G401.6 (cell line): Measurements from ENCODE around the gene HOATZ.

ENCODE experiments used
- FAIRE-seq: peaks from 2 replicates; lab custom pipeline; 2012; peaks lifted over from hg19 to GRCh38; lab: Jason Lieb, UNC

HOATZ gene

DNA sequence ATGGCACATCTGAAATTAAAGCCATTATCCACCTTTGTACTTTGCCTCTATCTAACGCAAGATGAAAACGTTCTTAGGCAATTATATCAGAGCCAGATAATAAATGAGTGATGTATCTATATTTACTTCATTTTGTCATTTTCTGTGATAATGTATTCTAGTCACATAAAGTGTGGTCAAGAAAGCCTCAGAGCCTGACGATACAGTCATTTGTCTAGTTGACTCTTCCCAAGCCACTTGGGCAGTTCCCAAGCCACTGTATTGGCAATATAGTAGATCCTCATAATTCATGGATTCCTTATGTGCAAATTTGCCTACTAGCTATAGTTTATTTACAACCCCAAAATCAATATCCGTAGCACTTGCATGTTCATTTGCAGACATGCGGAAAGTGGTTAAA, 7.8 kb downstream of the HOATZ start:
- no peak for FAIRE-seq

DNA sequence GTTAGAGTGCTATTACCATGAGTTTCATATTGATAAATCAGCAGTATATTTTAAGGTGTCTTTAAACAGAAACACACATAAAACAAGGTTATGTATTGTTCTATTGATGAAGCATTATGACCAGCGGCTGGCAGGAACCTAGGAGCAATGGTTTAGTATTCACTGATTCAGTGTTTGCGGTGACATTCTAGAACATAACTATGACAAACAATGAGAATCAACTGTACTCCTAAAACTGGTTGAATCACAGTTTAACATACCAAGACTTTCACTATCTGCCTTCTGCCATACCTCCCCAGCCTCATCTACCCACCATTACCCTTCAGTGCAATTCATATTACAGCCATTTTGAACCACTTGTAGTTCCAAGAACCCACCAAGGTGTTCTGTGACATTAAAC, 8.8 kb downstream of the HOATZ start:
- no peak for FAIRE-seq

DNA sequence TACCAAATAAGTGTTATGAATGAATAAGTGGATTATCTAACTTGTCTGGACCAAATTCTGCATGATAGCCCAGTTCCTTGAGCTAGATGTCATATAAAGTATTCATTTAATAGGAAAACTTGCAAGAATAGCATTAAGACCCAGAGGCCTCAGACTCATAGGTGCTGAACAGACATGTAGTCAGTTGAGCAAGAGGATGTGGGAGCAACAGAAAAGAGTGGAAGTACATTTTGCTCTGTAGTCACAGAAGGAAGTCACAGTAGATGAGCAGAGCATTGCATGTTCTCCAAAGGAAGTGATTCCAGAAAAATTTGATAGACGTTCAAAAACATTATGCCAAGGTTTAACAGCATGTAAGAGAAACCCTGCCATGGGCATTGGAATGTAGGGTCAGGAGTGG, 9.5 kb downstream of the HOATZ start:
- no peak for FAIRE-seq

DNA sequence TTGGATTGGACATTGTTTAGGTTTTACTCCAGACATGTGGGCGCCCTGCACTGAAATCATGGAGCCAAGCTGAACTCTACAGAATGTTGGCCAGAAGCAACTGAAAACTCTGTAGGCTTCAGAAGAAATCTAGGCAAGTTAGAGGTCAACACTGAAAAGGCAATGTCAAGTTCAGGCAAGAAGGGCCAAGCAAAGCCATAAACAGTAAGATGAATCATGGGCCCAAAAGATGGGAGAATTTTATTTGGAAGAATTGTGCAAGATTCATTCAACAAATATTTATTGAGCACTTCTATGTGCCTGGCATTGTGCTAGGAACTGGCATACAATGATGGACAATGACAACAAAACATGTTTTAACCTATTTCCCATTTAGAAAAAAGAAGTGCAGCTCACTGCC, 10.9 kb downstream of the HOATZ start:
- no peak for FAIRE-seq

DNA sequence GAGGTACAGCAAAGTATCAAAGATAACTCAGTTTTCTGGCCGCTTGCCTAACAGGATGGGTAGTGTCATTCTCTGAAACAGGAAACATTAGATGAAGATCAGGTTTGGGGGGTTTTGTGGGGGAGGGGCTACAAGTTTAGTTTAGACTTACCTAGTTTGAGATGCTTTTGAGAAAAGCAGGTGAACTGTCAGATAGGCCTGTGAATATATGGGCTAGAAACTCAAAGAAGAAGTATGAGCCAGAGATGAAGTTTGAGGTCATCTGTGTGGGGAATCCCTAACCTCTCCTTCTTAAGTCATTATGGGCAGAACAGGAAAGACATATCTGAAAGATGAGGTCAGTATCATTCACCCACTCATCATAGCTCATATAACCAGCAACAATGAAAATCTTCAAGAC, 11.9 kb downstream of the HOATZ start:
- no peak for FAIRE-seq

DNA sequence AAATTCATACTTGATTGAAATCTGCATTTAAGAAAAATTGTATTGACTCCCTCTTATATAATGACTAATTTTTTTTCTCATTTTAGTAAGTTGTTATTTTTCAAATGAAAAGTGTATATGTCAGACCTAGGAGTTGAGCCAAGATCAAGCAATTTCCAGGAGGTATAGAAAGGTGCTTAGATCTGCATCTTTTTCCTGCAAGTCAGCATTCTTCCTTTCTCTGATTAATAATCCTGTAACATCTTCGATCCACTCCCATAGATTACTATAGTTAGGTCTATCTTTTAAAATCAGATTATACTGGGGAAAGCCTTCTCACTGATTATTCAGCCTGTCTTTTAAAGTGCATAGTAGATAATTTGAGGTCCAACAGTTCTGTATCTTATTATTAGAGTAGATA, 12.7 kb downstream of the HOATZ start:
- no peak for FAIRE-seq

DNA sequence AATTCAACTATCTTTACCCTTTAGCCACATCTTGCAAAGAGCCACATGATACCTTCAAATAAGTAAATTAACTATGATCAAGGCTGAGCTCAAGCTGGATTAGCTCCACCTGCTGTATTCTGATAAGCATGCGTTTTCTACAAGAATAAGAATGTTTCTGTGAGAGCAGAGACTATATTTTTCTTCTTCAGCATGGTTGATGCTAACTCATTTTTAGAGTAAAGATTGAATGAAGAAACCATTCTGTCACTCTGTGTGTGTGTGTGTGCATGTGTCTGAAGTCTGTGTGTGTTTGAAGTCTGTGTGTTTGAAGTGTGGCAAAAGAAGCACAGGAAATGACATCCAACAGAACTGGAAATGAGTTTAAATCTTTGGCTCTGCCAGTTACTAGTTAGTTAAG, 14.0 kb downstream of the HOATZ start:
- FAIRE-seq: no peak

DNA sequence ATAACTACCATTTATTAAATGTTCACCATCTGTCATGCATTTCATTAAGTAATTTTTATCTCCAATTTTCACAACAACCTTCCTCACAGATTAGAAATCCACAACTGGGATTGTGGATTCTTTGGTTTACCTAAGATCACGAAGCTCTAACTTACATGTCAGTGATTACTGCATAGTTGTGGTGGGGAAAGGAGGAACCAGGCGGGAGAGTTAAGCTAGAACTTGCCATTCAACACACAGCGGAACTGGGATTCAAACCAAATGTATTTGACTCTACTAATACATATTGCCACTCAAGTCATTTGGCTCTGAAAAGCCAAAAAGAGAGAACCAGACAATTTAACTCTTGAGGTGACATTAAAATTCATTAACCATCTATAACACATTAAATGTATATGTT, 15.5 kb downstream of the HOATZ start:
- FAIRE-seq: no peak

DNA sequence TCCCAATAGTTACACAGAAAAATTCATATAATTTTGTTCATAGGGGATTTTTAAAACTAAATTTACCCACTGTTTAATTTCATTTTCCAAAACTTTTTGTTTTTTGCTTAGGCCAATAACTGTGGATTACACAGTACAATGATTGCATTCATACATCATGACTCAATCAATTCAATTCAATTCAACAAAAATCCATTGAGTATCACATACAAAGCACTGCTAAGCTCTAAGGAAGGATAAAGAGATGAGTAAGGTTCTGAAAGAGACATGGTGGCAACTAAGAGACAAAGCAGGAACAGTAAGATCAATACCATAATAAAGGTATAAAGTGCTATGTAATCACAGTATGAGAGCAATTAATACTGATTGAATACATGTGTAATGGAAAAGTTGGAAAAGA, 16.6 kb downstream of the HOATZ start:
- no peak for FAIRE-seq

DNA sequence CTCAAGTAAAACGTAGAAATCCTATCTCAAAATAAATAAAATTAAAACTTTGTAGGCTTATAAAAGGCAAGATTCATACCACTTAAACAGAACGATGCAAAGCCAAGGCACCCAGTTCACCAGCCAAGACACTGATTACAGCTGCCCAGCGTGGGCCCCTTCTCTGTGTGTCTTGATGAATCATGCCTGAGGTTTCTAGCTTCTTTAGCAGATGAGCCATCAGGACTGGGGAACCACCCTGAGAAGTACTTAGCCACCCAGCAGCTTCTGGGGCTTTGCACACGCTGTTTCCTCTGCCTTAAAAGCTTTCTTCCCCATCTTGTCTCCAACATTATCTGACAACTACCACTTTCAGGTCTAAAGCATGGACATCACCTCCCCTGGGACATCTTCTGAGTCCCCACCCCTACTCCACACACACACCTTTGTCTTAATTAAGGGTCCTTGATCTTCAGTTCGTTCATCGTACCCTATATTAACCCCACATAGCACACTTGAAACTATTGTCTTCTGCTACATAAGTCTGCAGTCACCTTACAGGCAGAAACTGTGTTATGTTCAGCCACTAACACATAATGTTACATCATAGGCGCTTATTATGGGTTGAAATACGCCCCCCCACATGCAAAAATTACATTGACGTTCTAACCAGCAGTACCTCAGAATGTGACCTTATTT, 17.2 kb downstream of the HOATZ start:
- FAIRE-seq: no peak

DNA sequence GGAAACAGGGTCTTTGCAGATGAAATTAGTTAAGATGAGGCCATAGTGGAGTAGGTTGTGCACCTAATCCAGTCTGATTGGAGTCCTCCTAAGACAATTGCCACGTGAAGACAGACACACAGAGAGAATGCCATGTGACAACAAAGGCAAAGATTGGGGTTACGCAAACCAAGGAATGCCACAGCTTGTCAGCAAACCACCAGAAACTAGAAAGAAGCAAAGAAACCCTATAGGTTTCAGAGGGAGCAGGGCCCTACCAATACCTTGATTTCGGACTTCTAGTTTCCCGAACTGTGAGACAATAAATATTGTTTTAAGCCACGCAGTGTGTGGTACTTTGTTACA, 17.8 kb downstream of the HOATZ start:
- no peak for FAIRE-seq

DNA sequence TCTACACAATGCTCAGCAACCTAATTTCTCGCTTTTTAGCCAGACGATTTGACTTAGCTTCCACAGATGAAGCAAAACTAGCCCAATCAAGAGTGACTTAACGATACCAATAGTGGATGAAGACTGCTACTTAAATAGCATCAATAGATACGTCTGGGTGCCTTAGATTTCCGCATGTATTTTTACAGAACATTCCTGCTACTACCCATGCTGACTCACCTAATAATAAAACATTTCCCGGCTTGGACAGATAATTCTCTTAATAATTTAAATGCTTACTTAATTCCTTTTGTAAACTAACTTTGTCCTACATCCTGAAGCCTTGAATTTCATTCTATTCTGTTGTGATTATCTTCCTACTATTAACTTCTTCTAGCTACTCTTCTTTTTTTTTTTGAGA, 20.7 kb downstream of the HOATZ start:
- no peak for FAIRE-seq

DNA sequence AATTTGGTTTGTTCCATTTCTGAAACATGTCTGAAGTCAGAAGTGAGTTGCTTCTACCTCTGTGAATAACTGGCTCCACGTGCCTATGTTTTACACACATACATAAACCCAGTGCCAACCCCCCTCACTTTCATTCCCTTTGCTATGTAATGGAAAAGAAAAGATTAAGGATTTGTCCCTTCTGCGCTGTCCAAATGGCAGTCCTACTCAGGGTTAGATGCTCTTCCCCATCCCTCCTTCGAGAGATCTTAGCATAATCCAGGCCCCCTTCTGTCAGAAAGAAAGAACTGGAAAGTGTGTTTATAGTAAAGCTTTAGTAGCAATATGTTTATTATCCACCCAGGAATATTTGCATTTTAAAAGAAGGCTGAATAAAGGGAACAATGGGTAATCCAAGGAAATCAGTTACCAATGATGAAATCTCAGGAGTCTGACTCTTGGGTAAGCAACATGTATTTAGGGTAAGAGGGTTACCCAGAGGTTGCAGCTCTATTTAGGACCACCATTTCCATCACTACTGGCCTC, 22.8 kb downstream of the HOATZ start:
- no peak for FAIRE-seq

DNA sequence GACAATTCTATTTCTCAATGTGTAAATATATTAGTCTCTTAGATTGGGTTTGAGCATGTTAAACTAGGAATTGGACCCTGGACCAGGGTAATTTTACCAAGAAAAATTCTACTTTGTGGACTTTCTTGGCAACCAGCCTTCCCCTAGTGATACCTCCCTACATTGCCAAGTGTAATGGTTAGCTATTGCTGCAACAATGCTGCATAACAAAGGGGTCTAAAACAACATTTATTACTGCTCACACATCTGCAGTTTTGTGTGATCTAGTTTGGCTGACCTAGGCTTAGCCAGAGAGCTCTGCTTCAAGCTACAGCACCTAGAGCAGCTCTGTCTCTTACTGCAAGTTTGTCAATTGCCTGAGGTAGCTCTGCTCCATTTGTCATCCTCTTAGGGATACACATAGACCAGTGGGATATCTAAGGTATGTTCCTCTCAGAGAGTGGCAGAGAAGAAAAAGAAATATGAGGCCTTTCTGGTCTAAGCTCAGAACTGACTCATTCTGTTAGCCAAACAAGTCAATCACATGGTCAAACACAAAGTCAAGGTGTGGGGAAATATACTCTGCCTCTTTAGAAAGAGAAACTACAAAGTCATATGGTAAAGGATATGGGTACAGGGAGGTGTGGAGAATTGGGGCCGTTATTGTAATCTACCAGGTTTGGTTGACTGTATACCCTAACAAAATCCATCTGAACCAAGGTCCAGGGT, 24.0 kb downstream of the HOATZ start:
- no peak for FAIRE-seq

DNA sequence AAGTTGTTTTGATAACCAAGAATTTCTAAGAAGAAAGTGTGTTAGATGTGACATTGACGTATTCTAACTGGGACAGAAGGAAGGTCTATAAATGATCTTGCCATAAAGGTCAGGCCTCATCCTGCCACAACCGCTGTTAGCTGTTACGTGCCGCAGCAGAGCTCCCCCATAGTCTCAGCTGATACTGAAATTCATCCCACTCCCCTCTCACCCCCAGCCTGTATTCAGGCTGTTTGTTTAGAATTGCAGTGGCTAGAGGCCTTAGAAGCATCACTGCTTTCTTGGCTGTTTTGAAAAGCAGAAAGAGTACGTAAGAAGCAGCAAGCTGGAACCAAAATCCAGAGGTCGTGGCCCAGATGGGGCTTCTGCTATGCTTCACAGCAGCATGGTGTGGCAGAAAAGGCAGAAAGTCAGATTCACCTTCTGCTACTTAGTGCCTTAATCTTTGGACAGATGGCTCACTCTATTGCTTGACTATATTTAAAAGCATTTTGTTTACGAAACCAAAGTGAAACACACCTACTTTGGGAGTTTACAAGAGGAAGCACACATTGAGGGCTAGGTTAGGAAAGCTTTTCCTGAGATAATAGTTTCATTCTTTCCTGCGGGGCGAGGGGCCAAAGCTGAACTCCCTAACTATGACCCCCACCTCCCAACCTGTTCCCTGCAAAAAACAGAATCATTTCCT, 25.0 kb downstream of the HOATZ start:
- no peak for FAIRE-seq

DNA sequence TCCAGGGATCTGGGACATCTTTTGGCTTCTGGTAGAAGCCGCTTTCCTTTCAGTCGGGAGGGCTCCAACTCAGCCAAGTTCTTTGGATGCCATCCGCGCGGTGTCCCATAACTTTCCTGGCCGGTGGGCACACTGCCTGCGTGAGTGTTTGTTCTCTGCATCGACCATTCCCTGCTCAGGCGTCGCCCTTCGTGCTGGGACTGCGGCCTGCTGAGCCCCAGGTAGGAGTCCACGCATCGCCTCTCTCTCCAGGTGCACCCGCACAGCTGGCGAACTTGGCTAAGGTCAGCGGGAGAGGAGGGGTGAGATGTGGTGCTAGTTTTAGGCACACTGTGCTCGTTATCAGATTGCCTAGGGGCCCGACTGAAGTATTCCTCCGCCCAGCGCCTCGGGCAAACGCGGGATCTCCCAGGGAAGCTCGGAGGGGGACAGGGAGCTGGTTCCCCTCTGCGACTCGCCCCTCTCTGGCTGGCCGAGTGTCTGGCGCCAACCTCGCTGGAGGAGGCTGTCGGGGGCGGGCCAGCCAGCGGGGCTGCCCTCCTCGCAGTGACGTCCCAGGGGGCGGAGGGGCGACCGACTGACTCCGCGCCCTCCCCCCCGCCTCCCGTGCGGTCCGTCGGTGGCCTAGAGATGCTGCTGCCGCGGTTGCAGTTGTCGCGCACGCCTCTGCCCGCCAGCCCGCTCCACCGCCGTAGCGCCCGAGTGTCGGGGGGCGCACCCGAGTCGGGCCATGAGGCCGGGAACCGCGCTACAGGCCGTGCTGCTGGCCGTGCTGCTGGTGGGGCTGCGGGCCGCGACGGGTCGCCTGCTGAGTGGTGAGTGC, 25.7 kb downstream of the HOATZ start, which contains the start of gene LAYN:
Gene LAYN (plus strand): TSS at position 607 of the 823 bp plus-strand sequence. CDS start 124 bp downstream, at position 731.
- FAIRE-seq: no peak

DNA sequence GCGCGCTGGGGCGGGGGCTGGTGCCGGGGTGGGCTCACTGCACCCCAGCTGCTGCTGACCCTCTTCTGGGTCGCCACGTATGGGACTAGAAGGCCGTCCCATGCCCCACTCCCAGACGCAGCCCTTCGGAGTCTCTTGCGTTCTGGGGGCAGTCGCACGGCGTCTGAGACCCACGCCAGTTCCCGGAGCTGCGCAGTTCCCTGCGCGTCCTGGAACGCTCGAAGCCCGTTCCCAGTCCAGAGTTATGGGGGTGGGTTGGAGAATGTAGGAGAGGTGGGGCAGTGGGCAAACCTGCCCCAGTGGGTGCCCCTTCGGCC, 26.3 kb downstream of the HOATZ start:
- FAIRE-seq: no peak

DNA sequence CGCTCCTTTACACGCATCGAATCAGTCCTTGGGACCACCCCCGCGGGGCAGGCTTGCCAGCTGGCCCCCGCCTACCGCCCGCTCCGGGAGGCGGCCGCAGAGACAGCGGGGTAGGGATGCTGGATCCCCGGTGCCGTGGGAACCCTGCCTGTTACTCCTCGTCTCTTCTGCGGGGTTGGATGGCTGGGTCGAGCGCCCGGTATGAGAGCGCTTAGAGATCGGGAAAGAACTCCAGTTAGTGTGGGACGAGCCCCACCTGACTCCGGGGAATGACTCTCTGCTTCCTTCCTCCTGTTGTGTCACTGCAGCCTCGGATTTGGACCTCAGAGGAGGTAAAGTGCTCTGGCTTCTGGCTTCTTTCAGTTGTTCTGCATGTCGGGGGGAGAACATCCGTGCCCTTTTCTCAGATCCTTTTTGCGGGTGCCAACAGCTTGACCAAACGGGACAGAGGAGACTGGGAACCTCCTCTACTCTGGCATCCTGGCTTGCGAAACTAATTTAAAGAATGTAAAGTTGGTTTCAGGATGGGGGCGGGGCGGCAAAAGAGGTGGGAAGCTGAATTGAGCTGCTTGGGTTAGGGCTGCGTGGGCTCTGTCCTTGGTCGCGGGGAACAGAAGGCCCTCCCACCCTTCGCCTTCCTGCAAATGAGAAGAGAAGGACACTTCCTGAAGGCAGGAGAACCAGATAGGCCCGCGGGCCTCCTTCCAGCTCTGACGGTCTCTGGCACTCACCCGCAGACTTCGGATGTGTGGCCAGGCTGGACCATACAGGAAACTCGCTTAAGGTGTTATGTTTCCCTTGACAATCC, 26.9 kb downstream of the HOATZ start:
- no peak for FAIRE-seq

DNA sequence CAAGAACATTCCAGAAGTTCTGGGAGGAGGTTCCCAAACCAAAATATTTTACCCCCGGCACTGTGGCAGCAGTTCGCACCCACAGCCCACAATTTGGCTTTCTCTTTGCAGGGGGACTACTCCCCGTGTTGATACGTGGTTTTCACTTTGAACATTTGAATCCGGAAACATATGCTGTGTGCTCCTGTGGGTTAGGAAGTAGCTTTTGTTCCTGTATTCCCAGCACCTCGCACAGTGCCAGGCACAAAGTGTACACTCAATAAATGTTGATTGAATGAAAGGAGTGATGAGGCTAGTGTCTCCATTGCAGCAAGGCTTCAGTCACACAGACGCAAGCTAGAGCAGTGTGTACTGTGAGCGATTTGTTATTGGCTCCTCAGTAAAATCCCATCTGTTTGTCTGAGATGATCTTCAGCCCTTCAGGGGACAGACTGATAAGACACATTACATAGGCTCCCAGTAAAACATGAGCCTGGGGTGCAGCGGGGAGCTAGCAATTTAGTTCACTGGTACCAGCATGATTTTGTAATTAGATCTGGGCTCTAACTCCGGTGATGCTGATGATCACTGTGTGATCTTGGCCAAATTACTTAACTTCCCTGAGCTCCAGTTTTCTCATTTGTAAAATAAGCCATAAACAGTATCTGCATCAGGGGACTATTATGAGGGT, 28.2 kb downstream of the HOATZ start:
- no peak for FAIRE-seq

DNA sequence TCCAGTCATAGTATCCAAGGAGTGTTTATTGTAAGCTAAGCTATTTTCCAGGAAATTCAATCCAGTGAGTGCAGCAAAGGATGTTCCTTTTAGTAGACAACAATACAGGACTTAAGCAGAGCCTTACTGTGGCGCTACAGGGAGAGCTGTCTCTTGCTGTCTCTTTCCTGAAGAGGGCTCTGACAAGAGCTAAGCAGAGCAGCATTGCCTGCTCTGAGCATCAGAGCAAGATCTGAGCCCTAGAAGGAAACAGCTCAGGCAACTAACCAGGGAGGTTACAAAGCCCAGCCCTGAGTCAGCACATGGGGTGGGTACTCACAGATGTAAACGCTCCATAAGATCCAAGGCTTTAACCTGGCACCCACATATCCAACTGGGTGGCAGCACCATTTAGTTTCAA, 33.9 kb downstream of the HOATZ start:
- no peak for FAIRE-seq

DNA sequence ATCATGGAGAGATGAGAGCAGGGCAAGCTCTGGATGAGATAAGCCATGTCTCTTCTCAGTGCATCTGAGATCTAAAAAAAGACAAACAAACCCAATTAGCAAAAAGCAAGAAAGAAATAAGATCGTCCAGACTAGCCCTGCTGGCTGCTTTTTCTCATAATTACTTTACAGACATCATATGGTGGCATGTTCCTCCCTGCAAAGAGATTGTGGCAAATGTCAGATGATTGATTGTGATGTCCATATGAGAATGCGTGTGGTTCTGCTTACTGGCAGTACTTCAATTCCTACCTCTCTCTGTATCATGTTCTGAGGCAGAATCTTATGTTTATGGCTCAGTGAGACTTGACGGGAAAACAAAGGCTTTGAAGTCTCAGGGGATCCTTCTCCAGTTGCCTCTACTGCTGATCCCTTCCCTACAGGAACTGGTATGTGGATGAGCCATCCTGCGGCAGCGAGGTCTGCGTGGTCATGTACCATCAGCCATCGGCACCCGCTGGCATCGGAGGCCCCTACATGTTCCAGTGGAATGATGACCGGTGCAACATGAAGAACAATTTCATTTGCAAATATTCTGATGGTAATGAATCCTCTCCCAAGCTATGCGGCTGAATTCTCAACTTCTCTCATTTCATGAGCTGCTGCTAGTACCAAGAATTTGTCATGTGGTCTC, 34.8 kb downstream of the HOATZ start:
- FAIRE-seq: no peak
